Lower leg skin (tissue), 4 donors: Measurements from ENCODE around the gene CSTF3. TPM values are rescaled to one million over a fixed set of nuclear protein-coding genes. Genes with fewer than 3 reads are reported as not detected.
"Not testable (repeated sequence)": the region's sequence is repeated elsewhere in the genome, so short reads cannot be mapped to it uniquely, and the experiment has no call there.

Experiments used
- DNase-seq, 2 donors: peaks; one replicate each; pipeline ENCODE4 v3.0.0-alpha.2; 2019; ENCODE audit warnings: low spot score in 2 of 2
- H3K4me3 ChIP-seq: fragments of 200-600 bp; sonication (generic); 2 replicates; pipeline ENCODE4 v1.5.1; 2017; ENCODE audit warnings: mild to moderate bottlenecking, low read depth; ENCODE audit not compliant: poor library complexity, severe bottlenecking
- POLR2A ChIP-seq, 2 donors: fragments of 450-650 bp; IDR thresholded peaks; one replicate each; pipeline ENCODE4 v1.6.1; 2016 to 2017; ENCODE audit warnings: antibody characterized with exemption in 2 of 2, mild to moderate bottlenecking in 1 of 2, moderate library complexity in 1 of 2
- WGBS, 2 donors: methylation state at CpG; one replicate each; pipeline ENCODE4 v1.1.5; 2018; 5-methylcytosine and 5-hydroxymethylcytosine counted together
- intact Hi-C: fragments of 100-400 bp; cut with DNase I; formaldehyde crosslinking; loops from one replicate; pipeline ENCODE4 v1.15.0; 2023; ENCODE audit warnings: low total_unique reads
- total RNA-seq, 4 donors: library from RNA; depleted of rRNA; stranded (reverse); fragments of >200 nt; gene quantifications; one replicate each; pipeline ENCODE4 v1.1.0, GENCODE V29; 2016
- TF ChIP-seq, protein P1 (sequence below), 3 donors: fragments of 450-650 bp; IDR thresholded peaks; one replicate each; pipeline ENCODE4 v1.5.1; 2016; ENCODE audit warnings: antibody characterized with exemption in 3 of 3, mild to moderate bottlenecking in 3 of 3, moderate library complexity in 2 of 3

The CSTF3 gene
- total RNA-seq, 4 donors from 2014 or later = 7.1 to 9.8 (median 8.4) TPM

DNA sequence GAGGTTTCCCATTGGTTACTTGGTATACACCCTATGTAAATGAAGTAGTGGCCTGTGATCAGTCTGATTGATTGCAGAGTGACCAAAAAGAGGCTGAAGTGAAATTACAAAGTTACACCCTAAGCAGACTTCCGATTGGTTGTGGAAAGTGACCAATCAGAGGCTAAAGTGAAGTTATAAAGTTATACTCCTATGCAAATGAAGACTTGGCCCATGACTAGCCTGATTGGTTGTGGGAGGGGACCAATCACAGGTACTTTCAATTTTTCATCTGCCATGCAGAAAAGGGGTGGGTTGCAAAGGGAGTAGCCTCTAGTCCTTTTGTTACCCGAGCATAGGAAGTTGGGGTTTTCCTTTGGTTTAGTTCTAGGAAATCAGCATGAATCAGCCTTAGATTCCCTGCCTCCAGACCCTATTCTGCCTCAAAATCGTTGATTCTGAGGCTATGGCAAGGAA, 18.1 kb upstream of the CSTF3 start:
- no peak overlapping the region for H3K4me3 ChIP-seq
- TF ChIP-seq, protein P1, sequence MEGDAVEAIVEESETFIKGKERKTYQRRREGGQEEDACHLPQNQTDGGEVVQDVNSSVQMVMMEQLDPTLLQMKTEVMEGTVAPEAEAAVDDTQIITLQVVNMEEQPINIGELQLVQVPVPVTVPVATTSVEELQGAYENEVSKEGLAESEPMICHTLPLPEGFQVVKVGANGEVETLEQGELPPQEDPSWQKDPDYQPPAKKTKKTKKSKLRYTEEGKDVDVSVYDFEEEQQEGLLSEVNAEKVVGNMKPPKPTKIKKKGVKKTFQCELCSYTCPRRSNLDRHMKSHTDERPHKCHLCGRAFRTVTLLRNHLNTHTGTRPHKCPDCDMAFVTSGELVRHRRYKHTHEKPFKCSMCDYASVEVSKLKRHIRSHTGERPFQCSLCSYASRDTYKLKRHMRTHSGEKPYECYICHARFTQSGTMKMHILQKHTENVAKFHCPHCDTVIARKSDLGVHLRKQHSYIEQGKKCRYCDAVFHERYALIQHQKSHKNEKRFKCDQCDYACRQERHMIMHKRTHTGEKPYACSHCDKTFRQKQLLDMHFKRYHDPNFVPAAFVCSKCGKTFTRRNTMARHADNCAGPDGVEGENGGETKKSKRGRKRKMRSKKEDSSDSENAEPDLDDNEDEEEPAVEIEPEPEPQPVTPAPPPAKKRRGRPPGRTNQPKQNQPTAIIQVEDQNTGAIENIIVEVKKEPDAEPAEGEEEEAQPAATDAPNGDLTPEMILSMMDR (IDR thresholded peaks at IDR 0.05) = no peak
- TF ChIP-seq POLR2A (IDR thresholded peaks at IDR 0.05) = no peak
- WGBS, 2 donors = 59 to 60% methylated on average over 3 of the region's 3 CpGs
- DNase-seq = no peak
- intact Hi-C loops = no loop called here

DNA sequence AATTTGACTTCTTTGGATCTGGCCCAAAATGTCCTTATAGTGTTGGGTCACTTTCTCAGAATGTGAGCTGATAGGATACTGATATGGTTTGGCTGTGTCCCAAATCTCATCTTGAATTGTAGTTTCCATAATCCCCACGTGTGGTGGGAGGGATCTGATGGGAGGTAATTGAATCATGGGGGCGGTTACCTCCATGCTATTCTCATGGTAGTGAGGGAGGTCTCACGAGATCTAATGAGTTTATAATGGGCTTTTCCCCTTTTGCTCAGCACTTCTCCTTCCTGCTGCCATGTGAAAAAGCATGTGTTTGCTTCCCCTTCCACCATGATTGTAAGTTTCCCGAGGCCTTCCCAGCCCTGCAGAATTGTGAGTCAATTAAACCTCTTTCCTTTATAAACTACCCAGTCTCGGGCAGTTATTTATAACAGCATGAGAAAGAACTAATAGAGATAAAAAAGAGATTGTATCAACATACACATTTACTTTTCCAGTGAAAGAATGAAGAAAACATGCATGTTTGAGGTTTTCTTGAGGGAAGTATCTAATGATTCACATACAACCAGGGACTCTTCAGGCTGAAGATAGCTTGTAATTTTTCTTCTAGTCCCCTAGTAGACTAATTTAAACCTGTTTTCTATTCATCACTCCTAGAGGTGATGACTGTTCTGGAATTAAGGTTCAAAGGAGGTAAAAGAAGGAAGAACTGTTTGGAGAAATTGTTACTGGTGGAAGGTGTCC, 17.3 kb upstream of the CSTF3 start:
- WGBS, 2 donors = 60 to 67% methylated on average over 5 of the region's 5 CpGs
- no peak for TF ChIP-seq POLR2A (IDR thresholded peaks at IDR 0.05)
- TF ChIP-seq, protein P1 (IDR thresholded peaks at IDR 0.05) = no peak
- no peak overlapping the region for H3K4me3 ChIP-seq
- intact Hi-C loops = no loop called here
- DNase-seq = no peak

DNA sequence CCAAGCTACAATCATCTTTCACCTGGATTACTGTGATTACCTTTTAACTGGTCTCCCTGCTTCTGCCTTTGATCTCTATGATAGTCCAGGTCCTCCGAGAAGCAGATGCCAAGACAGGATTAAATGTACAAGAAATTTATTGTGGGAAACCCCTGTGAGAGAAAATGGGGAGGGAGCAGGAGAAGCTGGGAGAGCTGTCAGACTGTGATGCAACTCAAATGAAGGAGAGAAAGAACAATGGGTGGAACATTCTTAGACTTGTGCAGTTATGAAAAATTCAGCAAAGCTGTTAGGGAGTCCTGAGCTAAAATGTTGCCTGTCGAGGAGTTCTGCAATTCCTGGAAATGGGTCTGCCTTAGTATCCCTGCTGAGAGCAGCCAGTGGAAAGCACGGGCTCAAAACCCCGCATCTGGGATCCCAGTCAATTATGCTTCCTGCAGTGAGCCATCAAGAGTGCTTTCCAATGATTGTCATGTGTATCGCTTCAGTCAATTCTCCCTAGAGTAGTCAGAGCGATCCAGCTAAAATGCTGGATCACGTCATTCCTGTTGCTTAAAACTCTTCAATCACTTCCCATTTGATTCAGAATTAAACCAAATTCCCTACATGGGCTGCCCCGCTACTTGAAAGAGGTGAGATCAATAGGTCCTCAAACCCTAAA, 16.5 kb upstream of the CSTF3 start:
- TF ChIP-seq, protein P1 (IDR thresholded peaks at IDR 0.05) = no peak
- no peak for TF ChIP-seq POLR2A (IDR thresholded peaks at IDR 0.05)
- H3K4me3 ChIP-seq = no peak overlapping the region
- intact Hi-C loops = no loop called here
- WGBS, 2 donors = 73 to 76% methylated on average over 8 of the region's 8 CpGs
- DNase-seq = no peak

DNA sequence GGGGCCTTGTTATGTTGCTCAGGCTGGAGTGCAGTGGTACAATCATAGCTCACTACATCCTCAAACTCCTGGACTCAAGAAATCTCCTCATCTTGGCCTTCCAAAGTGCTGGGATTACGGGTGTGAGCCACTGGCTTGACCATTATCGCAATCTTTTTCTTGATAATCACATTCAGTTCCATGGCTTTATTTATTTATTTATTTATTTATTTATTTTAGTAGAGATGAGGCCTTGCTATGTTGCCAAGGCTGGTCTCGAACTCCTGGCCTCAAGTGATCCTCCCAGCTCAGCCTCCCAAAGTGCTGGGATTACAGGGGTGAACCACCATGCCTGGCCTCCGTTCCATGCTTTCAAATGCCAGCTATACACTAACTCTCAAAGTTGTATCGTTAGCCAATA, 15.5 kb upstream of the CSTF3 start:
- DNase-seq, H3K4me3 ChIP-seq, intact Hi-C loops: not testable (repeated sequence)
- 96 to 97% methylated on average over 5 of the region's 5 CpGs for WGBS, 2 donors

DNA sequence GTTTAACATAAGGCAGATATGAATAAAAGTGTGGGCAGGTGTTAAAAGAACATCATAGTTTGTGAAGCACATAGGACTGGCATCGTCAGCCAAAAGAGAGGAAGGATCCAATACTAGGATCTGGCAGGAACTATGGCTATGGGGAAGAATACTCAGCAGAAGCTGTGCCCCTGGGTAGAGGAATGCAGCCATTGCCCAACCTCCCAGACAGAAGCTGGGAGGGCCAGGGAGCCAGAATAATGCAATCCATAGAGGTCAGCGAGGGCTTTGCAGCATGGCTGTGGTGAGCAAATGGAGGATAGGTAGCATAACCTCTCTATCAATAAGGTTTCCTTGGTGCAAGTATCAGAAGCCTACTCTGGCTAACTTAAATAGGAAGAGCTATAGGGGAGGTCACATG, 11.7 kb upstream of the CSTF3 start:
- intact Hi-C loops = no loop called here
- TF ChIP-seq POLR2A (IDR thresholded peaks at IDR 0.05) = no peak
- TF ChIP-seq, protein P1 (IDR thresholded peaks at IDR 0.05) = no peak
- no peak for DNase-seq
- 68 to 77% methylated on average over 2 of the region's 2 CpGs for WGBS, 2 donors
- no peak overlapping the region for H3K4me3 ChIP-seq

DNA sequence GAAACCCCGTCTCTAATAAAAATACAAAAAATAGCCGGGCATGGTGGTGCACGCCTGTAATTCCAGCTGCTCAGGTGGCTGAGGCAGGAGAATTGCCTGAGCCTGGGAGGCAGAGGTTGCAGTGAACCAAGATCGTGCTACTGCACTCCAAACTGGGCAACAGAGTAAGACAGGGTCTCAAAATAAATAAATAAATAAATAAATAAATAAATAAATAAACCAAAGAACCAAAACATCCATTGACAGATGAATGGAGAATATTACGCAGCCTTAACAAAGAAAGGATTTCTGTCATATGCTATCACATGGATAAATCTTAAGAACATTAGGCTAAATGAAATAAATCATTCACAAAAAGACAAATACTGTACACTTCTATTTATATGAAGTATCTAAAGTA, 11.1 kb upstream of the CSTF3 start:
- TF ChIP-seq, protein P1 (IDR thresholded peaks at IDR 0.05) = no peak
- no peak for TF ChIP-seq POLR2A (IDR thresholded peaks at IDR 0.05)
- H3K4me3 ChIP-seq = no peak overlapping the region
- no peak for DNase-seq
- 95 to 96% methylated on average over 5 of the region's 5 CpGs for WGBS, 2 donors
- intact Hi-C loops = no loop called here
